Fibroblast of pulmonary artery (primary cell): Measurements from ENCODE around the gene NFKBIE.

ENCODE experiments used
- DNase-seq: peaks from one replicate; pipeline ENCODE4 v3.0.0-alpha.2; 2010; ENCODE audit warnings: low read depth
- H3K4me3 ChIP-seq: replicated peaks from 2 replicates; pipeline ENCODE4 v1.5.1; 2011; ENCODE audit warnings: low read depth, mild to moderate bottlenecking, control low read depth, low read length, moderate library complexity
- CTCF ChIP-seq: IDR thresholded peaks from 2 replicates; pipeline ENCODE4 v1.5.1; 2011; ENCODE audit warnings: mild to moderate bottlenecking, control low read depth, low read length, inconsistent platforms; ENCODE audit errors: missing control alignments

Gene NFKBIE

DNA sequence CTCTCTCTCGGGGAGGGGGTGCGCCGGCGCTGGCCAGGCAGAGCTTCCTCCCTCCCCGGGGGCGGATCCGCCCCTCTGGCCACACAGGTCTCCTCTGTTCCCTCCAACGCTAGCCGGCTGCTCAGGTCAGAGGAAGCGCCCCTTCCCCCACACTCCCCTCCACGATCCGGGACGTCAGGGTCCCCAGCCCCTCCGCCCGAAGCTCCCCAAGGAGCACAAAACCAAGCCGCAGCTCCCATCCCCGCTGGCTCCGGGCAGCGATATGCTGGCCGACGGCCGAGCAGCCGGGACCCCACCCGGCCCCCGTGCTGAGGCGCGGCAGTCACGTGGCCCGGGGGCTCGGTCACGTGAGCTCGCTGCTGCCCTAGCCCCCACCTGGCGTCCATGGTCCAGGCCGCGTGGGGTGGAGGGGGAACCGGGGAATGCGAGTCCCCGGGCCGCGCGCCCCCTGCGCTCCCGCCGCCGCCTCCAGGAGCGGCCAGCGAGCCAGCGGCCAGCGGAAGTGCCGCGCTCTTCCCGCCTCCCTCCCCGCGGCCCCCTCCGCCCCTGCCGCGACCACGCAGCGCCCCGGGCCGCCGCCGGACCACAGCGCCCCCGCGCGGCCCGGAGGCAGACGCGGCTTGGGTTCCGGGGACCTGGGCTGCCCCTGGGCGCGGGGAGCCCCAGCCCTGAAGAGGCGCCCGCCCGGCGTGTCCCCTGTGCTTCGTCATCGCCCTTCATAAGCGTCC, 8.2 kb downstream of the NFKBIE start, which contains the start of gene SLC35B2:
Gene SLC35B2 (minus strand): TSS at position 504 of the 728 bp plus-strand sequence. CDS start 118 bp downstream, at position 386.
- DNase-seq: peak; percentile 73
- TF ChIP-seq CTCF: peak; percentile 15
- peak within 1 kb of the TSS; percentile 89 for H3K4me3 ChIP-seq

GRCh38 chr6:44256775-44257024, 8.7 kb downstream of the NFKBIE start:
- no peak for DNase-seq
- peak overlapping the region; percentile 89 for H3K4me3 ChIP-seq
- no peak for TF ChIP-seq CTCF

DNA sequence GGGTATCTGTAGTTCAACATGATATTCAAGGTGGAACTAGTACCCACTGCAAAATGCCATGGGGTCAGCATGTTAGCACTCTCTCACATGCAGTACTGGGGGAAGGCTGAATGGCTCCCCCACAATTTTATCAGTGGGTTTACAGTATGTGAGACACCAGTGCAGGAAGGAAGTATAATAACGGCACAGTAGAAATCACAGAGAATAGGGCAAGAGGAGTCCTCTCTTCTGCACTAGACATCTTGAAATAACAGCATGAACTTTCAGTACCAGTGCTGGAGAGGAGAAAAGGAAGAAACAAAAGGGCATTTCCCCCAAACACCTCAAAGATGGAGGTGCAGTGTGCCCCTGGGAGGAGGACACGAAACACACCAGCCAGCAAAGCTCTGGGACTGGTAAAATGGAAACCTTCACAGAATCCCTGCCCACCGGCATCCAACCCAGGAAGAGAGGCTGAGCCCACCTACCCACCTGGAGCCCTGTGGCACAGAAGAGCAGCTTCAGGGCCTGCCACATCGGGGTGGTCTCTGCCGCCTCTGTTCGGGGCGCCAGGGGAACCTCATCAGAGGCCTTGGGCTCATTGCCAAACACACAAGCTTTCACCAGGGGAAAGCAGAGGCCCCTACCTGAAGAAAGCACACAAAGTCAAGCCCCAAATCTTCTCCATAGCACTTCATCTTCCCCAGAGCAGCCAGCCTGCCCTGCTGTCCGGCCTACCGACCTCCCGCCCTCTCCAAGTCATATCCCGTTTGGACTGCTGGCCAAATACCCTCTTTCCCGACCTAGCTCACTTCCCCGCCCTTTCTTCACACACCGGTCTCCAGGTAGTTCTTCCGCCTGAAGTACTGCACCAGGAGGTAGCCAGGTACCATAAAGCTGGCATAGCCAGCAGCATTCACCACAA, 9.2 kb downstream of the NFKBIE start:
- no peak for DNase-seq
- TF ChIP-seq CTCF: no peak

DNA sequence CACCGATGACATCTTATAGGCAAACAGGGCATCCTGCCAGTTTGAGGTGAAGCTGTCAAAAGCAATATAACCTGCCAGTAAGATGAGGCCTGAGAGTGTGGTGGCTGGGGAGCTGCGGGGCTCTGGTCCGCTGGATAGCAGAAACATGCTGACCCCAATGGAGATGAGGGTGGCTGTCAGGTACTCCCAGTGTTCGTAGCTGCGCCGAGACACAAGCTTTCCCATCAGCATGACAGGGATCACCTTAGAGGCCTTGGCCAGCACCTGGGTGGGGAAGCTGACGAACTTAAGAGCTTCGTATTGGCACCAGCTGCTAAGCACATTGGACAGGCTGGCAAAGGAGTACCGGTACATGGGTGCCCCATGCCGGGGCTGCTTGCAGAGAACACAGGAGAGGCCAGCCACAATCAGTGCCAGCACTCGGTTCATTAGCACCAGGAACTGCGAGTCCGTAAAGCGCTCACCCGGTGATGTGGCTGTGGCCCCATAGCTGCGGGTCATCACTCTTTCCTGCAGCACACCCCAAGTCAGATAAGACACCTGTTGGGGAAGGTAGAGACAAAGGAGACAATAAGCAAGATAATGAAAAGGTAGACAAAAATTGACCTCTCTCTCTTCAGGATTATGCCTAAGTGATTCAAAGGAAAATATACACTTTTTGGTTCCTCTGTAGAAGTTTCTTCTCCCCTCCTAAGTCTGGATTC, 10.1 kb downstream of the NFKBIE start:
- H3K4me3 ChIP-seq: no peak overlapping the region
- no peak for DNase-seq

More for the DNA sequence above, 9.2 kb downstream of the NFKBIE start:
- peak overlapping the region; percentile 89 for H3K4me3 ChIP-seq

GRCh38 chr6:44254191-44255104, 10.9 kb downstream of the NFKBIE start:
- H3K4me3 ChIP-seq: no peak overlapping the region
- TF ChIP-seq CTCF: no peak
- no peak for DNase-seq

More for the DNA sequence above, 10.1 kb downstream of the NFKBIE start:
- TF ChIP-seq CTCF: no peak
